GM21619 (cell line): ENCODE measurements around the gene PET100.

Source experiments
- ATAC-seq: cut with Tn5 transposase; IDR thresholded peaks from one replicate; pipeline ENCODE4 v1.9.1; 2021; ENCODE audit not compliant: unreplicated experiment

PET100 gene

DNA sequence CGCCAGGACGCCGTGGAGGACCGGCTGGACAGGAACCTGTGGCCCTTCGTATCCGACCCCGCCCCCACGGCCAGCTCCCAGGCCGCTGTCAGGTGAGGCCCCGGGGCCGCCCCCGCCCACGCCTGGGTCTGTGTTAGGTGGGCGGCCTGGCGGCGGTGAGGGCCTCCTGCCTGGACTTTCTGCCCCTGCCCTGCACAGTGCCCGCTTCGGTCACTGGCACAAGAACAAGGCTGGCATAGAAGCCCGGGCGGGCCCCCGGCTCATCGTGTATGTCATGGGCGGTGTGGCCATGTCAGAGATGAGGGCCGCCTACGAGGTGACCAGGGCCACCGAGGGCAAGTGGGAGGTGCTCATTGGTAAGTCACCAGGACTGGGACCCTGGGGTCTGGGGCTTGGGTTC lies 17.6 kb downstream of the PET100 start:
- ATAC-seq = no peak

DNA sequence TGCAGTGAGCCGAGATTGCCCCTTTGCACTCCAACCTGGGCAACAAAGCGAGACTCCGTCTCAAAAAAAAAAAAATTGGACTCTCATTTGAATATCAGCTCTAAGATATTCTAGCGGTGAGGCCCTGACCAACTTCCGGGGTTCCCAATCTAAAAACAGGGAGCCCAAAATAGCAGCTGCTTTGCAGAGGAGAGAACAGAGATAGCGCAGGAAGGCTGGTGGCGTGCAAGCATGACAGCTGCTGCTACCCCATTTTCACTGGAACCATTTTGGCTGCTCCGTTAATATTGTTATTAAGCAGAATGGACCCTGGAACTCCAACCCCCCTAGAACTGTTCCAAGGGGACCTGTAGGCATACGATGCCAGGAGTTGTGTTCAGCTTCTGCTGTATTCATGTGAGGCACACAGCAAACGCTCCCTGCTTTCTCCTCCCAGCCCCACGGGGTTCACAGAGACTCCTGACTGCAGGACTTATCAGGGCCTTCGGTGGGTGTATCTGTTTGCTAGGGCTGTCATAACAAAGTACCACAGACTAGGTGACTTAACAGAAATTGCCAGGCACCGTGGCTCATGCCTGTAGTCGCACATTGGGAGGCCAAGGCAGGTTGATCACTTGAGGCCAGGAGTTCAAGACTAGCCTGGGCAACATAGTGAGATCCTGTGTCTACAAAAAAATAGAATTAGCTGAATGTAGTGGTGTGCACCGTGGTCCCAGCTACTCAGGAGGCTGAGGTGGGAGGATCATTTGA lies 18.8 kb downstream of the PET100 start:
- no peak for ATAC-seq

DNA sequence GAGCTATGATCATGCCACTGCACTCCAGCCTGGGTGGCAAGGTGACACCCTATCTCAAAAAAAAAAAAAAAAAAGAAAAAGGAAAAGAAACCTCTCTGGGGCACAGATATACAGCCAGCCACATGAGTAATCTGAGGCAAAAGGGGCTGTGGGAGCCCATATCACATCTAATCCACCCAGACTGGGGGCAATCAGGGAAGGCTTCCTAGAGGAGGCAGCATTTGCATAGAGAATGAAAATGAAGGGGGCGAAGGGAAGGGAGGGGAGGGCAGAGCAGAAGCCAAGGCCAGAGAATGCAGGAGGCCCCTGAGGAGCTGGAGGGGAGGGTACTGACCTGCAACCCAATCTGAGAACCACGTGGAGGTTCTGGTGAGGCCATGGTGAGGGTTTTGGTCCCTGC lies 20.6 kb downstream of the PET100 start:
- no peak for ATAC-seq

DNA sequence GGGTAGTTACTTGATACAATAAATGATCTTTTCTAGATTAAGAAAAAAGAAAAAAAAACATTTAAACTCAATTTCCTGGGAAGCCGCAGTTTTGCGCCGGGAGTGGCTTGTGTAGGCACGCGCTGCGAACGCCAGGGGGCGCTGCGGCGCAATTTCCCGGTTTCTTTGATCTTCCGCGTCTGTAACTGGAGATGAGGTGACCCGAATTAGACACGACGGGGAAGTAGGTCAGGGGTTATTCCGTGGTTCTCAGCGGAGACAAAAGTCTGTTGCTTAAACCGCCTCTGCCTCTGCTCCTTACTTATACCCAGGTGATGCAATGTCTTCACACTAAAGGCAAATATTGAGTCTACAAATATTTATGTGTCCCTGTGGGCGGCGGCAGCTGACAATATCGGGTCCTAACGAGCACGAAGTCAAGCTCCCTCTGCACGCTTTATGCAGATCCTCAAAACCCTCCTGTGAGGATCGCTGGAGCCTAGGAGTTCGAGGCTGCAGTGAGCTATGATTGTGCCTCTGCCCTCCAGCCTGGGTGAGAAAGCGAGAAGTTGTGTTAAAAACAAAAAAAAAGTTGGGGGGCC lies 22.6 kb downstream of the PET100 start:
- ATAC-seq = no peak

DNA sequence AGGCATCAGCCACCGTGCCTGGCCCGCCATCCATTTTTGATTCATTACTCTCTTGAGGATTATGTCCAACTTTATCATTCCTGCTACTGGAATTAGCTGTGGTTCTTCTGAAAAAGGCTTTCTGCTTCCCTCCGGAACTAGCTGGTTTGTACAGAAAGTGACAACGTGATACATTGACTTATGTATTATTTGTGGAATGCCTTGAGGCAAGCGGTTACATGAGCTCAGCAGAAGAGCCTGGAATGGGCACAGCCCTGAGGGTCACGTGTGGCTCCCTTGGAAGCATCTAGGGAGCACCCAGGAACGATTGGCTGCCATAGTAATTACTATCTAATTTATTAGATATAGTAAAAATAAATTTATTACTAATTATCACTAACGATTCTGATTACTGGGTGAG lies 24.8 kb downstream of the PET100 start:
- ATAC-seq = no peak

DNA sequence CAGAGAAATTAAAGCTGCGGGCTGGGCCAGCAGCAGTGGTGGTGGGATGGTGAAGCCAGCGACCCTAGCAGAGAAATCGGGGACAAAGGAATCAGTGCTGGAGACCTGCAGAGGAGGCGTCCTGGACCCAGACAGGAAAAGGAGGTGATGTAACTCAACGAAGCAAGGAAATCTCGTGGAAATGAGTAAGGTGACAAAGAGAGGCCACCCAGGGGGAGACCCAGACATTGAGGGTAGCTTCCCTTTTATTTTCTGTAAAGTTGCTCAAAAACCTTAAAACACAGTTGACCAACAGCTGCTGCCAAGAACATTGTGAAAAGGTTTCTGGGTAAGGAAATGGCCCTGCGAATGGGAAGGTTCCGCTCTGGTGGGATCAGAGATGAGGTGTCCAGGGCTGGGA lies 26.0 kb downstream of the PET100 start:
- no peak for ATAC-seq

DNA sequence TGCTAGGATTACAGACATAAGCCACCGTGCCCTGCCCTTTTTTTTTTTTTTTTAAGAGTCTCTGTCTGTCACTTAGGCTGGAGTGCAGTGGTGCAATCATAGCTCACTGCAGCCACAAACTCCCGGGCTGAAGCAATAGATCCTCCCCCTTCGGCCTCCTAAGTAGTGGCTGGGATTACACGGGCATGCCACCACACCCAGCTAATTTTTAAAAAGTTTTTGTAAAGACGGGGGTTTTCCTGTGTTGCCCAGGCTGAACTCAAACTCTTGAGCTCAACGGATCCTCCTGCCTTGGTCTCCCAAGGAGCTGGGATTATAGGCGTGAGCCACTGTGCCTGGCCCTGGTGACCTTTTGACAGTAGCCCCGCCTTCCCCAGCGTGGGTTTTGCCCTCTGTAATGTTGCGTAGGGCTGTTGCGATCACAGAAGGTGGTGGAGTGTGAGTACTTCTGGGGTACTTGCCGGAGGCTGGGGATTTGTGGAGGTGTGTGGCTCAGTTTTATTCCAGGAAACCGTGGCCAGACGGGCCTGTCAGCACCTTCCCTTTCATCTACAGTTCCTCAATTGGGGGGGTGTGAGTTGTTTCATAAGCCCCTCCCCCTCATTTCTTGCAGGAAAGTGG lies 27.6 kb downstream of the PET100 start:
- no peak for ATAC-seq

DNA sequence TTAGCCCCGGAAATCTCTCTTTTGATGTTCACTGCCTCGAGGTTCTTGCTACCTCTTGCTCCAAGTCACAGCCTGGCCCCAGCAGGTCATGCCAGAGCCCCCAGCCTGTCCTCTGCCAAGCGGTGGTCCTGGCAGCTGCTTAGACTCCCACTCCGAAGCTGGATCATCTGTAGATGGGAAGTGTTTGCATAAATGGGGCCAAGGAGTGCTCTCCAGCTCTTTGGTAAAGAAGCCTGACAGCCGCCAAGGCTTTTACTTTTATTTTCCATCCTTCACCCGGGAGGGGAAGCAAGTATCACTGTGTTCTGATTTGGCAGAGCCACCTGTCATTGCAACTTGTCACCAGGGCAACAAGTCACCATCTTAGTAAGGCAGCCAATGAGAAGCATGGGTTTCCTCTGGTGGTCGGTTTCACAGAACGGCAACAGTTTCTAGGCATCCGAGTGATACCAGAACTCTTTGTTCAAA lies 28.7 kb downstream of the PET100 start:
- peak; percentile 78 for ATAC-seq

DNA sequence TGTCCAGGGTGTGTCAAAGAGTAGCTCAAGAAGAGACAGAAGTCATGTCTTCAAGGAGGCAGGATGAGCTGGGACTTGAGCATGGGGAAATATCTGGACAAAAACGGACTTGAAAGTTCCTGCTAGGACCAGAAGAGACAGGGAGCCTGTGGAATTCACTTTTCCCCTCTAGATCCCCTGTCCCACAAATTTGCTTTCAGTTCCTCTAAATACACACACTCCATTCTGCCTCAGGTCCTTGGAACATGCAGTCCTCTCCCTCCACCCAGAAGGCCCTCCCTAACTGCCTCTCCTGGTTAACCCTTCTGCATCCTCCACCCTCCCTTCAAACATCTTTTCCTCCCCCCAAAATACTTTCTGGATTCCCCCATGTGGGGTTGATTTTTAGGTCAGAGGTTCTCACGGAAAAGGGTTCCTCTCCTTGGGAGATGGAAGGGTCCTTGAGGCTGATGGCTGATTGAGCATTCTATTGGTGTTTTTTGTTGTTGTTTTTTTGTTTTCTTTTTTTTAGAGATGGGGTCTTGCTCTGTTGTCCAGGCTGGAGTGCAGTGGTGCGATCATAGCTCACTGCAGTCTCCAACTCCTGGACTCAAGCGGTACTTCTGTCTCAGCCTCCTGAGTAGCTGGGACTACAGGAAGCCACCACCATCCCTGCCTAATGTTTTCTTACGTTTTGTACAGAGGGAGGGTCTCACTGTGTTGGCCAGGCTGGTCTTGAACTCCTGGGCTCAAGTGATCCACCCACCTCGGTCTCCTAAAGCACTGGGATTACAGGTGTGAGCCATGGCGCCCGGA lies 32.3 kb downstream of the PET100 start:
- no peak for ATAC-seq

DNA sequence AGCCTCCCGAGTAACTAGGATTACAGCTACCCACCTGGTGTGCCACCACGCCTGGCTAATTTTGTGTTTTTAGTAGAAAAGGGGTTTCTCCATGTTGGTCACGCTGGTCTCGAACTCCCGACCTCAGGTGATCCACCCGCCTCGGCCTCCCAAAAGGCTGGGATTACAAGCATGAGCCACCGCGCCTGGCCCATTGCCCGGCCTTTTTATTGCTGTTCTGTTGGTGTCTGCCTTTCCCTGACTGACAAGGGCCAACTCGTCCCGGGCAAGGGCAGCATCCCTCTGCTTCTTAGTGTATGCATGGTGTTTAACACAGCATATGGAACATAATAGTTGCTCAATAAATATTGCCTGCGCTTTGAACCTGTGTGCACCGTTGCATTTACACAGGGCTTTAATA lies 33.1 kb downstream of the PET100 start:
- no peak for ATAC-seq

DNA sequence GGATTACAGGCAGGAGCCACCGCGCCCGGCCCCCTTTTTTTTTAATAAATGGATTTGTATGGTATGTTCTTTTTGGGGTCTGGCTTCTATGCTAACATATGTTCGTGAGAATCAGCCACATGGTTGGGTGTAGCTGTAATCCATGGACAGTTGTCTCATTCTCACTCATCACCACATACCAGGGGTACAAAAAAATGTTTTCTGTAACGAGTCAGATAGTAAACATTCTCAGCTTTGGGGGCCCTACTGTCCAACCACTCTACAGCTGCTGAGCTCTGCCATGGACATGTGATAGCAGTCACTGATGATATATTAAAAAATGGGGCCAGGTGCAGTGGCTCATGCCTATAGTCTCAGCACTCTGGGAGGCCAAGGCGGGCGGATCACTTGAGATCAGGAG lies 34.1 kb downstream of the PET100 start:
- no peak for ATAC-seq

DNA sequence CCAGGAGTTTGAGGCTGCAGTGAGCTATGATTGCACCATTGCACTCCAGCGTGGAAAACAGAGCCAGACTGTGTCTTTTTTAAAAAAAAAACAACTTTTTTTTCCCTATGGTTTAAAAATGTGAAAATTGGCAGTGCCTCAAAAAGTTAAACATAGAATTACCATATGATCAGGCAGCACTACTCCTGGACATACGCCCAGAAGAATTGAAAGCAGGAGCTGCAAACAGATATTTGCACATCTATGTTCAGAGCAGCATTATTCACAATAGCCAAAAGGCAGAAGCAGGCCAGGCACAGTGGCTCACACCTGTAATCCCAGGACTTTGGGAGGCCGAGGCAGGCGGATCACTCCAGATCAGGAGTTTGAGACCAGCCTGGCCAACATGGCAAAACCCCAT lies 35.5 kb downstream of the PET100 start:
- no peak for ATAC-seq

DNA sequence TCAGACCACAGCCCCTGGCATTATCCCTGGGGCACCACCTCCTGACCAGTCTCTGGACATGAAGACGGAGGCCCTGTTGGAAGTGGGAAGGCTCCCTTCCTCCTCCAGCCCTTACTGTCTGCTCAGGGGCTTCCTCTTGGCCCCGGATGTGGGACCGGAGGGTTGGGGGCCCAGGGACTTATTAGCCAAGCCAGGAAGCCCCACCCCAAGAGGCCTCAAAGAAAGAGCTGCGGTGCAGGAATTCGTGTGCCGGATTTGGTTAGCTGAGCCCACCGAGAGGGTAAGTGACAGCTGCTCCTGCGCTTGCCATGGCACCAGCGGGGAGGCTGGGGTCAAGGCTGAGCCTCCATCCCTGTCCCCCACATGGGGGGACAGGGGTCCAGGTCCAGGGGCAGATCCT lies 39.2 kb downstream of the PET100 start, which contains the start of gene RETN:
RETN (plus strand) TSS at position 208 of the 400 bp plus-strand sequence. CDS start 278 bp downstream, outside the sequence.
- no peak for ATAC-seq

DNA sequence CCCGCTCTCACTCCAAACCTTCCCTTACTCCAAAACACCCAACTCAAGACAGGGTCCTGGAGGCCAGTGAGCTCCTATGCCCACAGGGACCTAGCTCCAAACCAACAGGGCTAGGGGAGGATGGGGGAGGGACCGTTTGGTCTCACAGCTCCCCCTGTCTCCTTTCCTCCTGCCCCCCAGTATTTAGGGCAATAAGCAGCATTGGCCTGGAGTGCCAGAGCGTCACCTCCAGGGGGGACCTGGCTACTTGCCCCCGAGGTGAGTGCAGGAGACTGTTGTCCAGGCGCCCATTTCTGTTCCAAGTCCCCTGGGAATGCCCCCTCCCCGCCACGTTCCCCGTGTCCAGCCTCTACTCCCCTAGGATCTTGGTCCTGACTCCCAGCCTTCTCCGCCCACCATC lies 40.0 kb downstream of the PET100 start:
- no peak for ATAC-seq

DNA sequence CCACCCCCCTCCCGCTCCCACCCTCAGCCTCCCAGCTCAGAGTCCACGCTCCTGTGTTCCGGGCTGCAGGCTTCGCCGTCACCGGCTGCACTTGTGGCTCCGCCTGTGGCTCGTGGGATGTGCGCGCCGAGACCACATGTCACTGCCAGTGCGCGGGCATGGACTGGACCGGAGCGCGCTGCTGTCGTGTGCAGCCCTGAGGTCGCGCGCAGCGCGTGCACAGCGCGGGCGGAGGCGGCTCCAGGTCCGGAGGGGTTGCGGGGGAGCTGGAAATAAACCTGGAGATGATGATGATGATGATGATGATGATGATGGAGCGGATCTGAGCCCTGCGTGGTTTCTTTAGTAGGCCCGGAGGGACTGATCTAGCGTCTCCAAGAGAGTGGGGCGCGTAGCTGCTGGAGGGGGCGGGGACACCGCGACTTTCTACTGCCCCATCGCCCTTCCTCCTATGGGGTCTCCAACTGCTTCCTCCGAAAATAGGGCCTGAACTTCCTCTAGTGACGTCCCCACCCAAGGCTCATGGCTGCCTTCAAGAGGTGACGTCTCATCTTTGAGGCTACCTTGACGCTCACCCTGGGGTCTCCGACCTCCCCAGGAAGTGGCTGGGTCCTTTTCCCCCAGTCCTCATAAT lies 40.7 kb downstream of the PET100 start:
- ATAC-seq = no peak

DNA sequence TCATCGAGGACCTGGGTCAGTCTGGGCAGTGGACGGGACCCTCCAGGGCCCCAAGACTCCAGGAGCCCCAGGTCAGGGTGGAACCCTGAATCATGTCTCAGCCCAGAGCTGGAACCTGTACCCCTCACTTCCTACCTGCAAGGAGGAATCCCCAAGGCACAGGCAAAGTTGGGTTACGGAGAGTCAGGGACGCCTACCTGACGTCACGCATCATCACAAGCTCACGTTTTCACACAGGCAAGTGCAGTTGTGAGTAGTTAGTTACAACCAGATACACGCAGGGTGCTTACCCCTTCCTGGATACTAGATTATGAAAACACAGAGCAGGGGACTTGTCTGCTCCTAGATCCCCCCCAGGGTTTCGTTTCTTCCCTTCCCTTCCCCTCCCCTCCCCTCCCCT lies 41.2 kb downstream of the PET100 start:
- ATAC-seq = no peak

DNA sequence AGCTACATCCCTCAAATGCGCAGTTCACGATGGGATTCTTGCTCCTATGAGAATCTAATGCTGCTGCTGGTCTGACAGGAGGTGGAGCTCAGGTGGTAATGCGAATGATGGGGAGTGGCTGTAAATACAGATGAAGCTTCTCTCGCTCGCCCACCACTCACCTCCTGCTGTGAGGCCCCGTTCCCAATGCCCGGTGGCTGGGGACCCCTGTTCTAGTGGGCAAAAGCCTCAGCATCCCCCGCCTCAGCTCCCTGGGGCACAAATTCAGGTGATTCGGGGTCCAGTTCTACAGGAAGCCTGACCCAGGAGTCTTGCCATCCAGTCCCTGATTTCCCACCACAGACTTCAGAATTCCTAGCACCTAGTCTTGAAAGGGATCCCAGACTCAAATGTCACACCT lies 42.9 kb downstream of the PET100 start:
- no peak for ATAC-seq

DNA sequence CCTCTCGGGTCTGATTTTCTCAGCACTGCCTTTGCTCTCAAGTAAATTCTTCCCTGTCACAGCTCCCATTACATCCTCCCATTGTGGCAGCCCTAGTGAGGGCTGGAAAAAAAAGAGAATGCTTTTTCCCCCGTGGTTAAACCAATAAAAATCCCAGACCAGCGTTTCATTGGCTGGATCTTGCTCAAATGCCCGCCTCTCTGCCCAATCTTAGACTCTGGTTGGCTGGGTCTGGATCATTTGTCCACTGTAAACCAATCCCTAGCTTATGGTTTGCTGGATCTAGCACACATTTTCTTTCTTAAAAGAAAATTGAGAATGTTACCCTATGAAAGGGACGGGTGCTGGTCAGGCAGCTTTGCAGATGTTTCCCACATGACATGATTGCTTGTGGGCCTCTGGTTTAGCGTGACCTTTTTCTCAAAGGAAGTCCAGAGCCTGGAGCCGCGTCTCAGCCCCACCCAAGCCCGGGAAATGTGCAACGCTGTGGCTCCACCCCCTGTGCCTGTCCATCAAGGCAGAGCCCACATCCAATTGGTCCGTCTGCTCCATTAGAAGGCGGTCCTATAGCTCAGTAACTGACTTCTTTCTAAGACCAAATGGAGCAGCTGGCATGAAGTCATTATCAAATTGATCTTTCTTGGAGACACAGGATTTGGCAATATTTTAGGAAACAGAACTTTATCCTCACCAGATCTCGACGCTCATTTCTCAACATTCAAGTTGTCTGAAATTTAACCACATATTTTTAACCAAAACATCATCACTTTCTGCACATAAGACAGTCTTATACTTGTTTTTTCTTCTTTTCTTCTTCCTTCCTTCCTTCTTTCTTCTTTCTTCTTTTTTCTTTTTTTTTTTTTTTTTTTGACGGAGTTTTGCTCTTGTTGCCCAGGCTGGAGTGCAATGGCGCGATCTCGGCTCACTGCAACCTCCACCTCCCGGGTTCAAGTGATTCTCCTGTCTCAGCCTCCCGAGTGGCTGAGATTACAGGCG lies 44.7 kb downstream of the PET100 start:
- no peak for ATAC-seq

DNA sequence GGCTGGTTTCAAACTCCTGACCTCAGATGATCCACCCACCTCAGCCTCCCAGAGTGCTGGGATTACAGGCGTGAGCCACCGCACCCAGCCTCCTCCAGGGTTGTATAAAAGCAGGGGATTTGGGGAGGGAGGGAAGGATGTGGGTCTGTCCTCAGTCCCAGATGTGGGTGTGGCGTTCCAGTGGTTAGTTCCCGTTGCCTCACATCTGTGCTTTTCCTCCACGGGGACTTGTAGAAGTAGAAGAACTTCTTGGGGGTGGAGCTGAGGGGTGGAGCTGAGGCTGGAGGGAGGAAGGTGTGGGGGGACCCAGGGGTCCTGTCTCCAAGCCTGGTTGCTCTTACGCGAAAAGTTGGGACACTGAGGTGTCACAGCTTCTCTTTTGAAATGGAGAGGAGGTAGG lies 46.8 kb downstream of the PET100 start:
- no peak for ATAC-seq

DNA sequence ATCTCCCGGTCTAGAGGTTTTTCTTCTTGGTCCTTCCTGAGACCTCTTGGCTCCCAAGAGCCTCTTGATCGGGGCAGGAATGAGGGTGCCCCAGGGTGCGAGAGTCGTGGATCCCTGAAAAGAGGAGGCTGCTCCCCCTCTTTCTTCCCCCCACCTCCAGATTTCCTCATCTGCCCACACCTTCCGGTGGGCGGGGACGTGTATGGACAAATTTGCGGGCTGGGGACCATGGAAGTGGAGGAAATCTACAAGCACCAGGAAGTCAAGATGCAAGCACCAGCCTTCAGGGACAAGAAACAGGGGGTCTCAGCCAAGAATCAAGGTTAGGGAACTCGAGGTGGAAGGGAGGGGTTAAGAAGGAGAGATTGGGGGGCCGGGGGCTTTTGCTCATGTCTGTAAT lies 47.3 kb downstream of the PET100 start, which contains the start of gene MCEMP1:
MCEMP1 (plus strand) TSS at position 237 of the 400 bp plus-strand sequence; CDS start at position 268, 31 bp downstream.
- ATAC-seq = no peak
